Effector CD8-positive, alpha-beta T cell (primary cell): ENCODE results near the gene MTIF3.

Source experiments
- DNase-seq: peaks from one replicate; lab custom pipeline; 2025; lab: John Stamatoyannopoulos, UW

The MTIF3 gene

GRCh38 chr13:27455331-27455855 lies 5.0 kb upstream of the MTIF3 start:
- no peak for DNase-seq

- peak; percentile 33 for DNase-seq
These were observed 632 bp upstream of the MTIF3 start for GRCh38 chr13:27450921-27451471.

GRCh38 chr13:27449081-27449603 lies 1.2 kb downstream of the MTIF3 start:
- DNase-seq = no peak

GRCh38 chr13:27448308-27448707 lies 2.1 kb downstream of the MTIF3 start:
- DNase-seq = no peak

GRCh38 chr13:27446986-27447583 lies 3.3 kb downstream of the MTIF3 start:
- DNase-seq = no peak

- no peak for DNase-seq
These were observed 7.6 kb downstream of the MTIF3 start for GRCh38 chr13:27442797-27443196.

- DNase-seq = no peak
These were observed 8.2 kb downstream of the MTIF3 start for GRCh38 chr13:27442071-27442647.

- DNase-seq = no peak
These were observed 10.0 kb downstream of the MTIF3 start for GRCh38 chr13:27440408-27440807.

- DNase-seq = no peak
These were observed 13.2 kb downstream of the MTIF3 start for GRCh38 chr13:27437126-27437525.

- DNase-seq = no peak
These were observed 17.7 kb downstream of the MTIF3 start for GRCh38 chr13:27432611-27433210.

- DNase-seq = no peak
These were observed 18.2 kb downstream of the MTIF3 start for GRCh38 chr13:27432180-27432579.

- no peak for DNase-seq
These were observed 22.2 kb downstream of the MTIF3 start for GRCh38 chr13:27428160-27428559.

- DNase-seq = no peak
These were observed 22.7 kb downstream of the MTIF3 start for GRCh38 chr13:27427641-27428040.

- peak; percentile 54 for DNase-seq
These were observed 24.3 kb downstream of the MTIF3 start for GRCh38 chr13:27425918-27426630.

GRCh38 chr13:27425158-27425917 lies 25.0 kb downstream of the MTIF3 start:
- no peak for DNase-seq

GRCh38 chr13:27424246-27425157 lies 25.9 kb downstream of the MTIF3 start, which contains the start of gene GTF3A:
TSS of gene GTF3A (plus strand) at chr13:27424619.
- DNase-seq = peak; percentile 81

- no peak for DNase-seq
These were observed 27.0 kb downstream of the MTIF3 start for GRCh38 chr13:27423333-27423732.

- DNase-seq = no peak
These were observed 29.1 kb downstream of the MTIF3 start for GRCh38 chr13:27421101-27421871.

GRCh38 chr13:27419328-27419727 lies 31.0 kb downstream of the MTIF3 start:
- no peak for DNase-seq
